Smooth muscle cell (in vitro differentiated cells): Measurements from ENCODE around the gene PCA3. TPM values are rescaled to one million over a fixed set of nuclear protein-coding genes. Genes with fewer than 3 reads are reported as not detected.

Experiments used
- DNase-seq: peaks from one replicate; lab custom pipeline; 2025; ENCODE audit not compliant: unreplicated experiment; lab: John Stamatoyannopoulos, UW
- H2AFZ ChIP-seq: fragments of 200-600 bp; sonication (generic); 2 replicates; pipeline ENCODE4 v1.6.0; 2016; ENCODE audit warnings: antibody characterized with exemption, low read depth, mild to moderate bottlenecking
- H3F3A ChIP-seq: fragments of 200-600 bp; sonication (generic); 2 replicates; pipeline ENCODE4 v1.6.0; 2017; ENCODE audit warnings: antibody characterized with exemption, low read depth
- H3K27ac ChIP-seq: fragments of 200-600 bp; sonication (generic); 2 replicates; pipeline ENCODE4 v1.5.1; 2016; ENCODE audit warnings: low read depth, mild to moderate bottlenecking
- H3K27me3 ChIP-seq: fragments of 200-600 bp; sonication (generic); 2 replicates; pipeline ENCODE4 v1.6.1; 2016; ENCODE audit warnings: low read depth, mild to moderate bottlenecking
- H3K36me3 ChIP-seq: fragments of 200-600 bp; sonication (generic); 2 replicates; pipeline ENCODE4 v1.5.1; 2016; ENCODE audit warnings: low read depth
- H3K4me1 ChIP-seq: fragments of 200-600 bp; sonication (generic); 2 replicates; pipeline ENCODE4 v1.5.1; 2016; ENCODE audit warnings: low read depth
- H3K4me2 ChIP-seq: fragments of 200-600 bp; sonication (generic); 2 replicates; pipeline ENCODE4 v1.6.0; 2016; ENCODE audit warnings: mild to moderate bottlenecking
- H3K4me3 ChIP-seq: fragments of 200-600 bp; sonication (generic); 2 replicates; pipeline ENCODE4 v1.5.1; 2016; ENCODE audit warnings: mild to moderate bottlenecking
- H3K79me2 ChIP-seq: fragments of 200-600 bp; sonication (generic); 2 replicates; pipeline ENCODE4 v1.6.0; 2016; ENCODE audit warnings: low read depth, mild to moderate bottlenecking
- H3K9ac ChIP-seq: fragments of 200-600 bp; sonication (generic); 2 replicates; pipeline ENCODE4 v1.6.0; 2016; ENCODE audit warnings: low read depth
- H3K9me3 ChIP-seq: fragments of 200-600 bp; sonication (generic); replicated peaks from 2 replicates; pipeline ENCODE4 v1.5.1; 2016; ENCODE audit warnings: low read depth
- H4K20me1 ChIP-seq: fragments of 200-600 bp; sonication (generic); 2 replicates; pipeline ENCODE4 v1.6.0; 2016; ENCODE audit warnings: low read depth
- CTCF ChIP-seq: fragments of 200-600 bp; sonication (generic); IDR thresholded peaks from 2 replicates; pipeline ENCODE4 v1.5.1; 2017; ENCODE audit warnings: borderline replicate concordance, mild to moderate bottlenecking, antibody characterized with exemption; ENCODE audit not compliant: insufficient read depth, poor library complexity, severe bottlenecking
- WGBS: methylation state at CpG from one replicate; pipeline ENCODE4 v1.1.7; 2016; ENCODE audit warnings: low lambda C conversion rate; 5-methylcytosine and 5-hydroxymethylcytosine counted together
- polyA plus RNA-seq: library from polyadenylated mRNA; unstranded; fragments of >200 nt; fragmentation: Nextera tagmentation; extraction: Ambion mirVana; gene quantifications from 2 replicates; pipeline ENCODE4 v1.2.1, GENCODE V29; 2016
- total RNA-seq: library from RNA; depleted of rRNA; stranded (reverse); fragments of >200 nt; gene quantifications from 2 replicates; pipeline ENCODE4 v1.2.3, GENCODE V29; 2014

PCA3 gene
- total and polyA plus RNA-seq, 2 experiments from 2014 or later = 0.30 TPM; not detected in 1

DNA sequence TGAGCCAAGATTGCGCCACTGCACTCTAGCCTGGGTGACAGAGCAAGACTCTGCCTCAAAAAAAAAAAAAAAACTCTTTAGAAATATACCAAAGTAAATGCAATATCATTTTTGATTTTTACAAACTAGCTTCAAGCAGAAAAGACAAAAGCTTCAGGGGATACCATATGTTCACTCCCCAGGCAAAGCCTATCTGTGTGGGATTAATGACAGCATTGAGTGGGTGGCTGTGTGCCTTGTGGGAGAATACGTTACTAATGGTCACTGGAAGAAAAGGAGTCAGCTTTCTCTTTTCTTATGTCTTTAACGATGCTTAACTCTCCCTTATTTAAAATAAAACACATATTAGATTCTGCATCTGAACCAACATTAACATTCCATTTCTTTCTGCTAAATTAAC lies 1.9 kb downstream of the PCA3 start:
- Histone ChIP-seq H3K9ac (no peak overlapping the region), H3K4me1 (no peaks in the 10 kb centered on the region), H3K9me3 (no peaks in the 10 kb centered on the region), H4K20me1 (no peaks in the 10 kb centered on the region), H3K36me3 (no peaks in the 10 kb centered on the region), H3K27me3 (no peaks in the 10 kb centered on the region), H3K27ac (no peak overlapping the region), H3F3A (no peaks in the 10 kb centered on the region), H2AFZ (no peak overlapping the region), H3K4me3 (no peak overlapping the region), H3K79me2 (no peaks in the 10 kb centered on the region), H3K4me2 (no peak overlapping the region)
- WGBS = 74% methylated on average over 3 of the region's 3 CpGs
- no peak for DNase-seq
- no peak for TF ChIP-seq CTCF

- no peaks in the 10 kb centered on the region for H3K9me3 ChIP-seq
- H3K36me3 ChIP-seq = no peaks in the 10 kb centered on the region
- no peak for TF ChIP-seq CTCF
- H3K4me3 ChIP-seq = no peak overlapping the region
- no peak for DNase-seq
- H3K4me2 ChIP-seq = no peak overlapping the region
- H2AFZ ChIP-seq = no peak overlapping the region
- no peaks in the 10 kb centered on the region for H3K79me2 ChIP-seq
- H3K9ac ChIP-seq = no peak overlapping the region
- H3K27ac ChIP-seq = no peak overlapping the region
- 84% methylated on average over 5 of the region's 5 CpGs for WGBS
- no peaks in the 10 kb centered on the region for H3F3A ChIP-seq
- no peaks in the 10 kb centered on the region for H3K27me3 ChIP-seq
- H3K4me1 ChIP-seq = no peaks in the 10 kb centered on the region
- H4K20me1 ChIP-seq = no peaks in the 10 kb centered on the region
These were observed 8.6 kb downstream of the PCA3 start for GRCh38 chr9:76772686-76773445.

- H3K79me2 ChIP-seq = no peaks in the 10 kb centered on the region
- H3F3A ChIP-seq = no peaks in the 10 kb centered on the region
- H3K27ac ChIP-seq = no peak overlapping the region
- no peak overlapping the region for H3K4me2 ChIP-seq
- no peaks in the 10 kb centered on the region for H3K9me3 ChIP-seq
- no peak for TF ChIP-seq CTCF
- H3K9ac ChIP-seq = no peak overlapping the region
- H4K20me1 ChIP-seq = no peaks in the 10 kb centered on the region
- no peaks in the 10 kb centered on the region for H3K4me1 ChIP-seq
- H3K4me3 ChIP-seq = no peak overlapping the region
- H2AFZ ChIP-seq = no peak overlapping the region
- DNase-seq = no peak
- H3K27me3 ChIP-seq = no peaks in the 10 kb centered on the region
- no peaks in the 10 kb centered on the region for H3K36me3 ChIP-seq
These were observed 20.6 kb downstream of the PCA3 start for GRCh38 chr9:76784881-76785280.

DNA sequence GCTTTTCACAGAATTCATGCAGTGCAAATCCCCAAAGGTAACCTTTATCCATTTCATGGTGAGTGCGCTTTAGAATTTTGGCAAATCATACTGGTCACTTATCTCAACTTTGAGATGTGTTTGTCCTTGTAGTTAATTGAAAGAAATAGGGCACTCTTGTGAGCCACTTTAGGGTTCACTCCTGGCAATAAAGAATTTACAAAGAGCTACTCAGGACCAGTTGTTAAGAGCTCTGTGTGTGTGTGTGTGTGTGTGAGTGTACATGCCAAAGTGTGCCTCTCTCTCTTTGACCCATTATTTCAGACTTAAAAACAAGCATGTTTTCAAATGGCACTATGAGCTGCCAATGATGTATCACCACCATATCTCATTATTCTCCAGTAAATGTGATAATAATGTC lies 21.3 kb downstream of the PCA3 start:
- DNase-seq = no peak
- H3K27ac ChIP-seq = no peak overlapping the region
- H3K27me3 ChIP-seq = no peaks in the 10 kb centered on the region
- no peaks in the 10 kb centered on the region for H3K36me3 ChIP-seq
- no peak overlapping the region for H3K4me3 ChIP-seq
- H3K9me3 ChIP-seq = no peaks in the 10 kb centered on the region
- H3K4me2 ChIP-seq = no peak overlapping the region
- TF ChIP-seq CTCF = no peak
- no peaks in the 10 kb centered on the region for H3F3A ChIP-seq
- WGBS = 100% methylated on average over 1 of the region's 1 CpG
- no peaks in the 10 kb centered on the region for H3K4me1 ChIP-seq
- no peaks in the 10 kb centered on the region for H4K20me1 ChIP-seq
- H2AFZ ChIP-seq = no peak overlapping the region
- H3K79me2 ChIP-seq = no peaks in the 10 kb centered on the region
- H3K9ac ChIP-seq = no peak overlapping the region
